SKM-1 treated with dmso at 0.1 percent for 144 hours (cell line): ENCODE results near the gene COL18A1.

Experiments used
- DNase-seq: peaks from one replicate; lab custom pipeline; 2025; ENCODE audit not compliant: unreplicated experiment; lab: John Stamatoyannopoulos, UW

Gene COL18A1

DNA sequence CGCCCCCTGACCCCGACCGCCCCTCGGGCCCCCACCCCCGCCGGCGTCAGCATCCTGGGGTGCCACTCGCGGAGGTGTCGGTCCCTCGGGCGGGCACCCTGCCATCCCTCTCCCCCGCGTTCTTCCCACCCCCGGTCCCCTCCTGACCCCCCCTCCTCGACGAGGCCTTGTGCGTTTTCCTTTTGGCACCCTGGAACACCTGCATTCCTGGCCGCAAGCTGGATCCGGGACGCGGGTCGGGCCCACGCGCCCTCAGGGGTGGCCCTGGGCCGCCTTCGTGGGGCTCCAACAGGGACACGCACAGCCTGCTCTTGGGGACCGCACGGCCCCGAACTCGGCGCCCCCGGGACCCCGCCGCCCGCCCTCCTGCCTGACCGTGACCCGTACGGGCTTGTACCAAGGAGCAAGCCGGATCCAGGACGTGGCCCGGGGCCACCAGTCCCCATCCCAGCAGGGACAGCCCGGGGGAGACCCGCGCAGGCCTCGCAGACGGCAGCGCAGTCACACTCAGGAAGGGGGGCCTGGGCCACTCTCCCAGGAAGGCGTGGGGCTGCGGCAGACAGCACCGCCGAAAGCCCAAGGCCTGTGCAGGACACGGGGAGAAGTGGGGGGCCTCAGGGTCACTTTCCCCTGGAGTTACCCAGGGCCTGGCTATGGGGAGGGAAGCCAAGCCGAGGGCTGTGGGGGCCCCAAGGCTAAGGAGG is 137.9 kb downstream of the COL18A1 start:
- DNase-seq: no peak

DNA sequence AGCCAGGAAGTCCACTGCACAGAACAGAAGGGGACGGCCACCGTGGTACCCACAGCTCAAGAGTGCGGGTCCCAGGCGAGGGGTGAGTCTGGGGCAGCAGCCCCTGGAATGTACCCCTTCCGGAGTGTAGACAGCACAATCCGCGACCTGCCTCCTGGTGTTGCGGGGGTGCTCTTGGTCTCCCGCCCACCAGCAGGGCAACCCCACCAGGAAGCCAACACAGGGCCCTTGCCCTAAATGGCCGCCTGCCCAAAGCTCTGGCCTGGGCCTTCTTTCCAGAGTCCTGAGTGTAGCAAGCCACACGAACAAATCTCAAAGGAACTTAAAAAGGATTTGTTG is 138.4 kb downstream of the COL18A1 start:
- no peak for DNase-seq

DNA sequence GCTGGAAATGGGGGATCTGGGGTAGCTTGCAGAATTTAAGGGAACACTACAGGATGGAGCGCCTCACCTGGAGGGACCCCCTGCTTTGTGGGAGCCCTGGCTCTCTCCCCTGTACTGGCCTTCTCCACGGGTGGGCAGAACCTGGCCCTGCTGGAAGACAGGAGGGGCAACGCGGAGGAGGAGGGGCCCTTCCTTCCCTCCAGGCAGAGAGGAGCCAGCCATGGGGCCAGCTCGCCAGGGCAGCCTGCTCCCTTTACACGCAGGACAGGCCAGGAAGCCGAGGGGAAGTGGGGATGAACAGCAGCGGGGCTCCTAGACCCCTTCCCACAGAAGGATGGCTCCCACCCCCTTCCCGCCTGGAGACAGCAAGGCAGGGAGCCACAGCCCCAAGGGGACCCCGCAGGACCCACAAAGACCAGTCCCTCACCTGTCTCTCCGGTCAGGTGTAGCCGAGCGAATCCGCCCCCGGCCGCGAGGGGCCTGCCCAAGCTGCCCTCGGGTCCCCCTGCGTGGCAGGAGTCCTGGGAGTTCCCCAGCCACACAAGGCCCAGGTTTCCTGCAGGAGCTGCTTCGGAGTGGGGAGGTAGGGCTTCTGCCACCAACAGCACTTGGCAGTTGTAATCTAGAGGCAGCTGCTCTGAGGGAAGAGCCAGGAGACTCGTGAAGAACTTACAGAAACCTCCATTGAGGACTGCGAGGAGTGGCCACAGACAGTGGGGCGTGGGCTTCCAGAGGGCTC is 138.9 kb downstream of the COL18A1 start:
- no peak for DNase-seq

- no peak for DNase-seq
Observed at GRCh38 chr21:45544449-45545235, 139.7 kb downstream of the COL18A1 start.

GRCh38 chr21:45545236-45545570 is 140.2 kb downstream of the COL18A1 start:
- DNase-seq: no peak

GRCh38 chr21:45545691-45546531 is 140.9 kb downstream of the COL18A1 start:
- DNase-seq: no peak

DNA sequence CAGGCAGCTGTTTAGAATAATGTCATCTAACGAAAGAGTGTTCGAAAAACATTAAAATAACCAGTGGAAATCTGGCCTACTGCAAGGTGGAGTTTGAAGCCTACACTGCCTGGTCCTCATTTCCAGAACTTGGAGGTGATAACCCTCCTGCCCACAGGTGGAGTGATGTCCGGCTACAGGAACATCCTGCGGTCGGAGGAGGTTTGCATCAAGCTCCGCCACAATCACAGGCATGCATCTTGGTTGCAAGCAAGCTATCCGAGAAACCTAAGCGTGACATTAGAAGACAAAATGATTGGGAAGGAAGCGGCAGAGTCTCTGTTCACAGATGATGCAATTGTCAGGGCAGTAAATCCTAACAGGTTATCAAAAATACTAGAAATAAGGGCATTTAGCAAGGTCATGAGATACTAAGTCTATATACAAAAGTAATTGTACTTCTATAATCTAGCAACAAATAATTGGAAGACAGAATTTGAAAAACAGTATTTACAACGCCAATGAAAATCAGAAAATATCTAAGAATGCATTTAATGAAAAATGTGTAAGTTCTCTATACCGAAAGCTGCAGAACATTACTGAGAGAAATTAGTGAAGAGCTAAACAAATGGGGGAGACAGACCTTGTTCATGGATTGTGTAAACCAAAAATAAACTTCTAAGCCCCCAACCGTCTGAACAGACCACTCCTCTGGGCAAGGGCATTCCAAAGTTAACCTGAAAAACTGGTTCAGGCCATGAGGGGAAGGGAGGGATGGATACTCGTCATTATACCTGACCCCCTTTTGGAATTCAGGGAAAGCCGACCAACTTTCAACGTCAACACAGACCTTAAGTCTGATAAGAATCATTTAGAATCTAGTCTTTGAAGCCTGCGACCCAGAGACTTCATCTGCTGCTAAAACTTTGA is 141.9 kb downstream of the COL18A1 start:
- no peak for DNase-seq

DNA sequence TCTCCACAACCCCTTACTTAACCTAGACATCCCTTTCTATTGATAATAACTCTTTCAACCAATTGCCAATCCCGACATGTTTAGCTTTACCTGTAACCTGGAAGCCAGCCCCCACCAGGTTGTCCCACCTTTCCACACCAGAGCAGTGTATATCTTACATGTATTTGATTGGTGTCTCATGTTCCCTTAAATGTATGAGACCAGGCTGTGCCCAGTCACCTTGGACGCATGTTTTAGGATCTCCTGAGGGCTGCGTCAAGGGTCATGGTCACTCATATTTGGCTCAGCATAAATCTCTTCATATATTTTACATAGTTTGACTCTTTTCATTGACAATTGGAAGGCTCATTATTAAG is 142.6 kb downstream of the COL18A1 start:
- DNase-seq: no peak

- DNase-seq: no peak
Observed at GRCh38 chr21:45548711-45549491, 143.9 kb downstream of the COL18A1 start.

GRCh38 chr21:45549626-45550463 is 144.9 kb downstream of the COL18A1 start:
- DNase-seq: peak; percentile 18

GRCh38 chr21:45550522-45551210 is 145.7 kb downstream of the COL18A1 start:
- peak; percentile 96 for DNase-seq

DNA sequence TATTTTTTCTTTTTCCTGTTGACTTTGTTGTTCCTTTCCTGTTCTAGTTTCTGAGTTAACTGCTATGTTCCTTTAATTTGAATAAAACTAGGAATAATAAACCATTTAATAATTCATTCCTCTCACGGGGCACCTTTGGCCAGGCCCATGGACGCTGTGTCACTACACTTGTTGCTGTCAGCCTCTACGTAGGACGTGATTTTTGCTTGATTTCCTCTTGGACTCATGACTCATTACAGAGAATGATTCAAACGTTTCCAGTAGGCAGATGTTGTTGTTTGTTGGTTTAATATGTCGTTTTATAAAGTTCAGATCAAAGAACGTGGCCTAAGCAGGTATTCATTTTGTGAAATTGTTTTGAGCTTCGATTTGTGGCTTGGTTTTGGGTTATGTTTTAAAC is 146.4 kb downstream of the COL18A1 start:
- DNase-seq: peak; percentile 40

DNA sequence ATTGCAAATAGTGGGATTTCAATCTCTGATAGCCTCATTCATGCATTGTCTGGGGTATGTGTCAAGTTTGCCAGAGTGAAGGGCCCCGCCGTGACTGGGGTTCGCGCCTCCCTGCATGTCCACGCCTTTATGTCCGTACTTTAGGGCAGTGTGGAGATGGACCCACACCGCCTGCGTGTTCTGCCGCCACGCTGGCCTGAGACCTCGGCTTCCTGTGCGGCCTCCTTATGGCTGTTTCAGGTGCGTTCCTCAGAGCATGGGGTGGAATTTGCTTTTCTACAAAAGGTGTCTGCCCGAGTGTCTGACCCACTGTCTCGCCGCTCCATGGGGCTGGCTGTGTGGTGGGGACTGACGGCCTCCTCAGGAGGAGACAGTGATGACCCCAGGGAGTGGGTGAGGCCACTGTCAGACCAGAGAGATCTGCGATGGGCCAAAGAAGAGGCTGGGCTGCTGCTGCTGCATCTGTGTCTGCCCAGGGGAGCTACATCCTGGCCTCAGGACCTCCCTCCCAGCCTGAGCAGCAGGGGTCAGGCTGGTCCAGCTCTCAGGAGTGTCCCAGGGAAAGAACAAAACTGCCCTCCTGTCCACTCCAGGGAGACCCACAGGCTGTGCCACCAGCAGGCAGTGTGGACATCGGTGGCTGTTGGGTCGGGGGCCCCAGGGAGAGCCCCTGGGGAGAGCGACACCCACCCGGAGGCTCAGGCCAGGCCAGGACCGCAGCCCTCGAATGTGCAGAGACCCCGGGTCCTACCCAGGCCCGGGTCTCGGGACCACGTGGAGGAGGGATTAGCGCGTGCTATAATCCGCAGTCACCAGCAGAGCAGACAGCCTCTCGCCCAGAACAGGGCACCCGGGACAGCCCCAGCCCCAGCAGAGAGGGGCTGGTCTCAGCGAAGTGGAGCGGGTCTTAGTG is 147.1 kb downstream of the COL18A1 start:
- DNase-seq: no peak

GRCh38 chr21:45552696-45553391 is 147.9 kb downstream of the COL18A1 start:
- no peak for DNase-seq

GRCh38 chr21:45554477-45555175 is 149.7 kb downstream of the COL18A1 start:
- DNase-seq: peak; percentile 41

DNA sequence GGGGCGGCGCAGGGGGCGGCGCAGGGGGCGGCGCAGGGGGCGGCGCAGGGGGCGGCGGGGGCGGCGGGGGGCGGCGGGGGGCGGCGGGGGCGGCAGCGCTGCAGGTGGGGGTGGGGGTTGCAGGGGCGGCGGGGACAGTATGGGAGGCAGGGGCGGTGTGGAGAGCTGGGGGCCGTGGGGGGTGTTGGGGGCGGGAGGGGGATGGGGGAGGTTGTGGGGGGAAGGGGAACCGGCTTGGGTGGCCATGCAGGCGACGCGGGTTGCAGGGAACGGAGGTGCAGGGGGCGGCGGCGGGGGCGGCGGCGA is 150.2 kb downstream of the COL18A1 start:
- no peak for DNase-seq
